CD4-positive, alpha-beta T cell treated with Interleukin-1 beta for 1 hour (primary cell): ENCODE results near the gene CDH9.

Source experiments
- DNase-seq, 2 donors: peaks; one replicate each; pipeline ENCODE4 v3.0.0-alpha.2; 2020 to 2022

The CDH9 gene, protein sequence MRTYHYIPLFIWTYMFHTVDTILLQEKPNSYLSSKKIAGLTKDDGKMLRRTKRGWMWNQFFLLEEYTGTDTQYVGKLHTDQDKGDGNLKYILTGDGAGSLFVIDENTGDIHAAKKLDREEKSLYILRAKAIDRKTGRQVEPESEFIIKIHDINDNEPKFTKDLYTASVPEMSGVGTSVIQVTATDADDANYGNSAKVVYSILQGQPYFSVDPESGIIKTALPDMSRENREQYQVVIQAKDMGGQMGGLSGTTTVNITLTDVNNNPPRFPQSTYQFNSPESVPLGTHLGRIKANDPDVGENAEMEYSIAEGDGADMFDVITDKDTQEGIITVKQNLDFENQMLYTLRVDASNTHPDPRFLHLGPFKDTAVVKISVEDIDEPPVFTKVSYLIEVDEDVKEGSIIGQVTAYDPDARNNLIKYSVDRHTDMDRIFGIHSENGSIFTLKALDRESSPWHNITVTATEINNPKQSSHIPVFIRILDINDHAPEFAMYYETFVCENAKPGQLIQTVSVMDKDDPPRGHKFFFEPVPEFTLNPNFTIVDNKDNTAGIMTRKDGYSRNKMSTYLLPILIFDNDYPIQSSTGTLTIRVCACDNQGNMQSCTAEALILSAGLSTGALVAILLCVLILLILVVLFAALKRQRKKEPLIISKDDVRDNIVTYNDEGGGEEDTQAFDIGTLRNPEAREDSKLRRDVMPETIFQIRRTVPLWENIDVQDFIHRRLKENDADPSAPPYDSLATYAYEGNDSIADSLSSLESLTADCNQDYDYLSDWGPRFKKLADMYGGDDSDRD

GRCh38 chr5:27038476-27038875 is at the start of gene CDH9:
CDH9 (minus strand) TSS chr5:27038586; CDS start chr5:26988333, 50,253 bp downstream.
- DNase-seq = no peak

- DNase-seq = no peak
Measured at GRCh38 chr5:27087747-27088146, 49.4 kb upstream of the CDH9 start.

DNA sequence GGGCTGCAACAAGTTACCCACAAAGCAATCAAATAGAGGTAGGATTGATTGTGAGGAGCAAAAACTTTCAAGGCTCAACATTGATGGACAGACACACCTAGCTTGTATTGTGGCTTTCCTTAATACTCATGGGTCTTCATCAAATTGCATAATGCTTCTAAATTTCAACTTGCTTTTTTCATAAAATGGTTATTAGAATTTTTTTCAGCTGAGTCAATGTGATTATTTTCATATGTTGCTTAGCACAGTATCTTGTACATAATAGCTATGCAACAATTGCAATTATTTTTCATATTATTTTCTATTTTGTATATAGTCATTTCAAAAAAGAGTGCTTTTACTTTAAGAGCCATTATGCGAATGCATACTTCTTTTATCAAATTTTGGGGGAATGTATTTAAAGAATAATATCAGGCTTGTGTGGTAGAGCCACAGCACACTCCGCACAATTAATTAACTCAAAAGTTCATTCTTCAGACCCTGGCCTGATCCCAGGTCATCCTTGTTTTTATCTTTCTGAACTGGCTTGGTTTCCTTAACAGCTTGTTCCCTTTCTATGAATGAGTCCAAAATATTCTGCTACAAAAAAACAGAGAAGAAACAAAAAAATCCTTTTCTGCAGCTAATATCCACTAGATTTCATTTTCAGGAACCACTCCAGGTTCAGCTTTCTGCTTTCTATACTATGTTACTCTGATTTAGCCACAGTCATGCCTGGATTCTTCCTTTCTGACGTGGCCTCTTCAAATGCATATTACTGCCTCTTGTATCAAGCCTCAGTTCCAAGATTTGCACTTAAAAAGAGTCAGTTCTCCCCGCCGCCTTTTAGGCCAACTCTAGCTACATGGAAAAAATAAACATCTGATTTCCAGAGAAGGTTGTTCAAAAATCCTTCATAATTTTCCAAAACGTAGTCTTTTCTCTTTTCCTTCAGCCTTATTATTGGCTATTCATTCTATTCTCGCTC is 45.3 kb upstream of the CDH9 start:
- DNase-seq = no peak

GRCh38 chr5:27080147-27080546 is 41.8 kb upstream of the CDH9 start:
- no peak for DNase-seq

GRCh38 chr5:27062451-27062850 is 24.1 kb upstream of the CDH9 start:
- DNase-seq = no peak

GRCh38 chr5:27048510-27048909 is 10.1 kb upstream of the CDH9 start:
- DNase-seq = no peak

GRCh38 chr5:27041372-27041771 is 3.0 kb upstream of the CDH9 start:
- DNase-seq = no peak

GRCh38 chr5:27034565-27034964 is 3.8 kb downstream of the CDH9 start:
- DNase-seq = no peak

GRCh38 chr5:27026801-27027200 is 11.6 kb downstream of the CDH9 start:
- no peak for DNase-seq

DNA sequence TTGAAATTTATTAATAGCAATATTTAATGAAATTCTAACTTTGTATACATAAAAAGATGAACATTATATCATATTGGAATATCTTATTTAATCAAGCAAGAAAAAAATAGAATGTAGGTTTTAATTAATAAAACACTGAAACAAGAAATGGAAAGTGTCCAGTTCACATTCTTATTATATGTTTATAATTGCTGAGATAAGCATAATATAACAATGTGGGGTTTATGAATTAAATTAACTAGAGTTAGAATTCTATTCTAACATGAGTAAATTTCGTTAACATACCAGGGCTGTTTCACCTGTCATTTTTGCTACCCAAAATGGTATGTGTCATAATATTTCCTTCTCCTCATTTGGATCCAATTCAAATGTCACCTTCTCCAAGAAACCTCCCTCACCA is 12.3 kb downstream of the CDH9 start:
- no peak for DNase-seq

DNA sequence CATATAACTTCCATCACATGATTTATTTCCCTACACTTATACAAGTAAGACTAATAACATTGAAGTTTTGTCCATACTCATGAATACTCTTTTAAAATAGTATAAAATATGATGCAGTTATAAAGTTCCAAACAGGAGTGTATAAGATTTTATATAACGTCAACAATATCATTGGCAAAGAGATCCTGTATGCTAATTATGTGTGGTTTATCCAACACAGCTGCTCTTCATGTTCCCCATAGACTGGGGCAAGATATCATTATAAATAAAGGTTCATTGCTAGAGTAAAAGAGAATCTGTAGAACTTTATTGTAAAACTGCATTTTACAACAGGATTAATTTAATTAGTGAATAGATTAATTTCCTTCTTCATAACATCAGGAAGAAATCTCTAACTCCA is 16.9 kb downstream of the CDH9 start:
- no peak for DNase-seq

GRCh38 chr5:27020973-27021372 is 17.4 kb downstream of the CDH9 start:
- no peak for DNase-seq

DNA sequence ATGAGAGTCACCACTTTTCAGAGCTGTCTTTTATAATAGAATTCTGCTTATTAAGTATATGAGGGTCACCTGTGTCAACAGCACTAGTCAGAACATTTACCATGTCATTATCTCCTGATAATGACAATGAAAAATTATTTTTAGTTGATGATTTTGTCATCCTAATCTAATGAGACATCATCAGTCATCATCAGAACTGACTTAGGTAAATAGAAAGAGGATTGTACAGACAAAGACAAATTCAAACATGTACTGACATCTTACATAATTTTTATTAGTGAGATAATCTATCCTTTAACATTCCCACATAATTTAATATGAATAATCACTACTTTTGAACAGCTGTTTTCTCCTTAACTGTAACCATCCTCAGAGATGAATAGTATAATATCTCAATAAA is 22.6 kb downstream of the CDH9 start:
- no peak for DNase-seq

GRCh38 chr5:27011274-27011673 is 27.1 kb downstream of the CDH9 start:
- no peak for DNase-seq

GRCh38 chr5:27010646-27011045 is 27.7 kb downstream of the CDH9 start:
- no peak for DNase-seq

GRCh38 chr5:27009540-27009915 is 28.9 kb downstream of the CDH9 start:
- no peak for DNase-seq

DNA sequence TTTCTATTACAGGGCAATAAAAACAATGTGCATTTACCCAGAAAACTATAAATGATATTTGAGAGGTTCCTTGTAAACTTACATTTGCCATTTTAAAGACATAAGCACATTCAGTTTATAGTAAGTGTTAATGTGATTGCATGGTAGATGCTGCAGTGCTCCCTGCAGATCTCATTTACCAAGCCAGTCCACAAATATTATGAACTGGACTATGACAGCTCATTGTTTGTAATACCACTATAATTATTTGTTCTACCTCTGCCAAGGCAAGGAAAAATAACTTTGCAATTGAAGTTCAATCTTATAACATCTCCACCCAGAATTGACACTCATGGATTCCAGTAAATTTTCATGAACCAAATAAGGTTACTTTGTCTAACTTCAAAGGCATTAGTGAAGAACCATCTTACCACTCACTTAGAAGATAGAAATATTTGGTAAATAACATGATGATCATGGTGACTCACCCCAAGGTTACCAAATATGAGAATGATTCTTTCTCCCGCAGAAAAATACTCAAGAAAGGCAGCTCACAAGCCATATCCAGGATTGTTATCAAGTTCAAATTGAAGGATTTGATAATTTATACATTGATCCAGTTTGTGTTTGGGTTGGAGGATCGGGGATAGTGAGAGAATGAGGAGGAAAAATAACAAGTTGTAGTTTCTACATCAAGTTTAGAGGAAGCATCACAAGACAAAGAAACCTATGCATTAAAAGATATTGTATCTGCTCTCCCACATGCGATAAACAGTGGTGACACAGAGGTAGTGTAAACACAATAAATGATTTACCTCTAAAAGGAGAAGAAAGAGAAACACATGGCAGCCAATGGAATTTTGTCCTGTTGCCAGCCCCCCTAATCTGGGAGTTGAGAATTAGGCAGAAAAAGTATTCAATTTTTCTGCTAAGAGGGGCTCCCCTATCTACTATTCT is 29.5 kb downstream of the CDH9 start:
- no peak for DNase-seq

DNA sequence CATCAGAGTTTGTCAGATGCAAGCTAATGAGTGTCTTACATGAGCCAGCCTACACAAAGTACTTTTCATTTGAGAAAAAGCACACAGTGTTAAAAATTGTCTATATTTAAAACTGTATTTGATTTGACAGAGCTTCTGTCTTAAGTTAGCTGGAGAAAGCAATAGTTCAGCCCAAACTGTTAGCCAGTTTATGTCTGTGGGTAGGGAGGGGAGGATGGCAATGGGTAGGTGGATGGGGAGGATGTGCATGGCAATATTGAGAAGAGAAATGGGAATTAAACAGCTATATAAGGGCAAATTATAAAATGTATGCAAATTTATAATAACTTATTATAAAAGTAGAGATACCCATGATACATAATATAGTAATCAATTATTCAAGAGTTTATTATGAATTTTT is 31.3 kb downstream of the CDH9 start:
- no peak for DNase-seq

GRCh38 chr5:26986985-26987384 is 51.4 kb downstream of the CDH9 start:
- no peak for DNase-seq

GRCh38 chr5:26981750-26982149 is 56.6 kb downstream of the CDH9 start:
- DNase-seq = no peak

DNA sequence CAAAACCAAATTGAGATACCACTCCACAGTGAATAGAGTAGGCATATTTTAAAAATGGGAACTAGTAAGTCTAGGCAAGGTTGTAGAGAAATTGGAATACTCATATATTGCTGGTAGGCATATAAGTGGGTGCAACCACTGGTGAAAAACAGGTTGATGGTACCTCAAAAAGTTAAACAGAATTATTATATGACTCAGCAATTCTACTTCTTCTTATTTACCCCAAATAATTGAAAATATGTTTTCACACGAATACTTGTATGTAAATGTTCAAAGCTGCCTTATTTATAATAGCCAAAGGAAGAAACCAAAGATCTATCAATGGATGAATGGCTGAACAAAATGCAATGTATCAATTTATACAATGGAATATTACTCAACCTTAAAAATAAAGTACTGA is 79.1 kb downstream of the CDH9 start:
- no peak for DNase-seq

DNA sequence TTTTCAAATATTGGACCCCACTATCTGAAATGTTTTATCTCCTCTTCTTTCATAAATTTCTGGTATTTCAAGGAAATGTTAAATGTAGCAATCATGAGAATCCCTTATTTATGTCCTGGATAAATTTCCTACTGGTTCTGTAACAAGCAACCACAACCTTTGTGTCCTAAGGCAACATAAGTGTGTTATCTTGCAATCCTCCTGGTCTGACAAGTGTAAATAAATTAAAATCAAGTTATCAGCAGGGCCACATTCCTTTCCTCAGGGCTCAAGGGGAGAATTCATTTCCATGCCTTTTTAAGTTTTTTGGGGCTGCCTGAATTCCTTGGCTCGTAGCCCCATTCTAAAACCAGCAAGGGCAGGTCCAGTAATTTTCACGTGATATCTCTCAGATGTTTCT is 83.2 kb downstream of the CDH9 start:
- DNase-seq = no peak
